SK-N-SH (cell line): ENCODE data around the gene SNX9. TPM values are rescaled to one million over a fixed set of nuclear protein-coding genes. Genes with fewer than 3 reads are reported as not detected.

ENCODE experiments used
- CTCF ChIA-PET: fragments of 300-600, 350-600 bp; formaldehyde crosslinking; extraction: SDS; loops from one replicate; lab custom pipeline; 2021; lab: Yijun Ruan, JAX
- POLR2A ChIA-PET: fragments of 350-600 bp; sonication (Branson Sonifier 250); formaldehyde crosslinking; extraction: SDS; loops from one replicate; lab custom pipeline; 2020; ENCODE audit warnings: antibody characterized with exemption, inconsistent platforms; lab: Yijun Ruan, JAX
- DNase-seq: peaks from one replicate; pipeline ENCODE4 v3.0.0; 2012
- H2AFZ ChIP-seq: fragments of 200-600 bp; sonication (generic); 2 replicates; pipeline ENCODE4 v1.8.1; 2016; ENCODE audit warnings: antibody characterized with exemption, mild to moderate bottlenecking, low read depth
- H3F3A ChIP-seq: fragments of 200-600 bp; sonication (generic); replicated peaks from 2 replicates; pipeline ENCODE3; 2016; ENCODE audit warnings: antibody characterized with exemption, mild to moderate bottlenecking; ENCODE audit not compliant: insufficient read depth
- H3K27ac ChIP-seq, 2 experiments: fragments of 200-500 bp in 1 of 2; fragments of 200-600 bp in 1 of 2; sonication (Bioruptor generic) in 1 of 2; sonication (generic), shearing (Covaris generic) in 1 of 2; 2 replicates each; pipeline versions ENCODE4 v1.5.1 to v1.6.1; 2014 to 2016; ENCODE audit warnings: low read depth in 2 of 2, inconsistent platforms in 1 of 2, low read length in 1 of 2, mild to moderate bottlenecking in 1 of 2, mixed read lengths in 1 of 2
- H3K27me3 ChIP-seq: fragments of 200-600 bp; sonication (generic), shearing (Covaris generic); 2 replicates; pipeline ENCODE4 v1.6.1; 2016; ENCODE audit warnings: mixed run types; ENCODE audit not compliant: insufficient read depth
- H3K36me3 ChIP-seq, 2 experiments: fragments of 200-500 bp in 1 of 2; fragments of 200-600 bp in 1 of 2; sonication (Bioruptor generic) in 1 of 2; sonication (generic) in 1 of 2; replicated peaks in 1 of 2; 2 replicates each; pipeline versions ENCODE3 to v1.5.1; 2014 to 2016; ENCODE audit warnings: low read length in 1 of 2, mild to moderate bottlenecking in 1 of 2; ENCODE audit not compliant: insufficient read depth in 2 of 2, control insufficient read depth in 1 of 2
- H3K4me1 ChIP-seq, 2 experiments: fragments of 200-500 bp in 1 of 2; fragments of 200-600 bp in 1 of 2; sonication (Bioruptor generic) in 1 of 2; sonication (generic), shearing (Covaris generic) in 1 of 2; 2 replicates each; pipeline versions ENCODE4 v1.5.1 to v1.6.1; 2014 to 2016; ENCODE audit warnings: low read depth in 1 of 2, low read length in 1 of 2, mixed run types in 1 of 2; ENCODE audit not compliant: insufficient read depth in 2 of 2, control insufficient read depth in 1 of 2
- H3K4me2 ChIP-seq: fragments of 200-600 bp; sonication (generic), shearing (Covaris generic); 2 replicates; pipeline ENCODE4 v1.6.1; 2017; ENCODE audit warnings: mixed run types
- H3K4me3 ChIP-seq, 2 experiments: fragments of 200-500 bp in 1 of 2; fragments of 200-600 bp in 1 of 2; sonication (Bioruptor generic) in 1 of 2; sonication (generic), shearing (Covaris generic) in 1 of 2; 2 replicates each; pipeline versions ENCODE4 v1.5.1 to v1.8.1; 2014 to 2016; ENCODE audit warnings: low read depth in 2 of 2, inconsistent platforms in 1 of 2, low read length in 1 of 2, mild to moderate bottlenecking in 1 of 2, mixed read lengths in 1 of 2, moderate library complexity in 1 of 2
- H3K79me2 ChIP-seq: fragments of 200-600 bp; sonication (generic); 2 replicates; pipeline ENCODE4 v1.8.1; 2017; ENCODE audit warnings: mild to moderate bottlenecking; ENCODE audit not compliant: insufficient read depth
- H3K9ac ChIP-seq: fragments of 200-600 bp; sonication (generic); 2 replicates; pipeline ENCODE4 v1.6.1; 2017; ENCODE audit warnings: mixed run types
- H3K9me2 ChIP-seq: fragments of 200-600 bp; sonication (generic); 2 replicates; pipeline ENCODE4 v1.6.1; 2017; ENCODE audit warnings: mixed run types
- H3K9me3 ChIP-seq: fragments of 200-600 bp; sonication (generic); 2 replicates; pipeline ENCODE4 v1.6.1; 2017; ENCODE audit warnings: mixed run types, mild to moderate bottlenecking, moderate library complexity
- H4K20me1 ChIP-seq: fragments of 200-600 bp; sonication (generic); 2 replicates; pipeline ENCODE4 v1.6.1; 2017; ENCODE audit warnings: mild to moderate bottlenecking, mixed run types; ENCODE audit not compliant: insufficient read depth
- FOSL2 ChIP-seq: IDR thresholded peaks from 2 replicates; pipeline ENCODE4 v1.4.0; 2012; ENCODE audit warnings: low read depth, mild to moderate bottlenecking, moderate library complexity, borderline replicate concordance
- FOXJ3 ChIP-seq: sonication (generic); formaldehyde crosslinking; IDR thresholded peaks from 2 replicates; pipeline ENCODE4 v1.5.1; 2020; ENCODE audit warnings: mild to moderate bottlenecking, missing genetic modification reagents
- FOXM1 ChIP-seq: IDR thresholded peaks from 2 replicates; pipeline ENCODE4 v1.4.0; 2012; ENCODE audit warnings: low read depth, mild to moderate bottlenecking
- GABPA ChIP-seq: IDR thresholded peaks from 2 replicates; pipeline ENCODE4 v1.4.0; 2012; ENCODE audit warnings: low read depth, mild to moderate bottlenecking
- GATA2 ChIP-seq: sonication (generic); formaldehyde crosslinking; IDR thresholded peaks from 2 replicates; pipeline ENCODE4 v1.5.0; 2020; ENCODE audit warnings: mild to moderate bottlenecking, missing genetic modification reagents
- IRF3 ChIP-seq: fragments of 150-350 bp; IDR thresholded peaks from 2 replicates; pipeline ENCODE4 v1.6.1; 2016; ENCODE audit warnings: mild to moderate bottlenecking, low read depth, low read length
- JUND ChIP-seq: IDR thresholded peaks from 2 replicates; pipeline ENCODE4 v1.4.0; 2012
- MAX ChIP-seq: IDR thresholded peaks from 2 replicates; pipeline ENCODE4 v1.4.0; 2012; ENCODE audit warnings: low read depth
- MEF2A ChIP-seq: IDR thresholded peaks from 2 replicates; pipeline ENCODE4 v1.4.0; 2012; ENCODE audit warnings: low read depth, borderline replicate concordance
- MXI1 ChIP-seq: IDR thresholded peaks from 2 replicates; pipeline ENCODE4 v1.6.1; 2012; ENCODE audit warnings: mild to moderate bottlenecking, low read depth, low read length, improper control_type of control experiment
- NFIC ChIP-seq: IDR thresholded peaks from 2 replicates; pipeline ENCODE4 v1.4.0; 2012; ENCODE audit warnings: borderline replicate concordance
- NRF1 ChIP-seq: IDR thresholded peaks from 2 replicates; pipeline ENCODE4 v1.6.1; 2012; ENCODE audit warnings: low read depth, mild to moderate bottlenecking, low read length
- PBX3 ChIP-seq: IDR thresholded peaks from 2 replicates; pipeline ENCODE4; 2012
- RAD21 ChIP-seq: IDR thresholded peaks from 2 replicates; pipeline ENCODE4 v1.6.1; 2012; ENCODE audit warnings: mild to moderate bottlenecking, low read length
- REST ChIP-seq: IDR thresholded peaks from 2 replicates; pipeline ENCODE4 v1.6.1; 2012; ENCODE audit warnings: mild to moderate bottlenecking, low read depth, low read length, moderate library complexity
- SIN3A ChIP-seq: IDR thresholded peaks from 2 replicates; pipeline ENCODE4 v1.6.1; 2012; ENCODE audit warnings: low read depth, mild to moderate bottlenecking, low read length, moderate library complexity, borderline replicate concordance
- TAF1 ChIP-seq: IDR thresholded peaks from 2 replicates; pipeline ENCODE4 v1.6.1; 2012; ENCODE audit warnings: low read depth, mild to moderate bottlenecking, low read length, moderate library complexity, borderline replicate concordance
- USF1 ChIP-seq: IDR thresholded peaks from 2 replicates; pipeline ENCODE4 v1.4.0; 2012; ENCODE audit warnings: low read depth, borderline replicate concordance
- USF2 ChIP-seq: fragments of 150-350 bp; IDR thresholded peaks from 2 replicates; pipeline ENCODE4 v1.6.1; 2017; ENCODE audit warnings: antibody characterized with exemption, low read length, low read depth, borderline replicate concordance
- YY1 ChIP-seq: IDR thresholded peaks from 2 replicates; pipeline ENCODE4 v1.4.0; 2012; ENCODE audit warnings: low read depth, mild to moderate bottlenecking
- ZBTB33 ChIP-seq: IDR thresholded peaks from 2 replicates; pipeline ENCODE4 v1.4.0; 2012; ENCODE audit warnings: low read depth, borderline replicate concordance
- WGBS: methylation state at CpG from one replicate; pipeline ENCODE4 v1.1.6; 2017; ENCODE audit warnings: low lambda C conversion rate; 5-methylcytosine and 5-hydroxymethylcytosine counted together
- polyA plus RNA-seq, 3 experiments: library from polyadenylated mRNA; depleted of rRNA; stranded (reverse); fragments of >200 nt; gene quantifications; 2 replicates each; pipeline ENCODE4 v1.2.3, GENCODE V29; 2012

Gene SNX9
- polyA plus RNA-seq, 1 of the 3 experiments (the other 2 are of a cell fraction), result 31.6 TPM

- TF ChIP-seq IRF3, result no peak
- no peak for TF ChIP-seq FOSL2
- no peak for TF ChIP-seq PBX3
- TF ChIP-seq NRF1, result no peak
- TF ChIP-seq SIN3A, result no peak
Observed at GRCh38 chr6:157879873-157880254, 56.8 kb downstream of the SNX9 start (continued).

- no peak overlapping the region for H3K9ac ChIP-seq
- no peaks in the 10 kb centered on the region for H3F3A ChIP-seq
- ChIA-PET CTCF (interaction anchor here (0.9 to 1.0 kb wide), 2 partner anchors 39 to 124 kb away, joined by 3 read pairs; no protein-coding TSS in a partner anchor), POLR2A (no interaction called here)
- no peaks in the 10 kb centered on the region for H3K4me1 ChIP-seq
- peaks cover 6% of the 10 kb centered on the region; the same call in 1 of the 2 replicates for H3K79me2 ChIP-seq
- no peaks in the 10 kb centered on the region for H4K20me1 ChIP-seq
- 98% methylated on average over 3 of the region's 3 CpGs for WGBS
- H2AFZ ChIP-seq, result no peak overlapping the region
- TF ChIP-seq FOSL2 (no peak), JUND (no peak), YY1 (no peak), GABPA (no peak), USF2 (no peak), ZBTB33 (no peak), MAX (no peak), RAD21 (no peak), NFIC (no peak), USF1 (no peak), SIN3A (no peak), FOXM1 (no peak), REST (no peak), FOXJ3 (CRISPR knock-in tag) (no peak), TAF1 (no peak), MEF2A (no peak), GATA2 (CRISPR knock-in tag) (no peak), MXI1 (no peak)
- no peak overlapping the region for H3K4me3 ChIP-seq
- no peaks in the 10 kb centered on the region for H3K9me2 ChIP-seq
- H3K4me2 ChIP-seq, result no peak overlapping the region
- H3K27ac ChIP-seq, result no peak overlapping the region
- H3K27me3 ChIP-seq, result no peaks in the 10 kb centered on the region
- H3K36me3 ChIP-seq, result peaks cover 49 to 52% of the 10 kb centered on the region in 2 experiments
- no peak for DNase-seq
- H3K9me3 ChIP-seq, result no peaks in the 10 kb centered on the region
Observed at GRCh38 chr6:157880534-157880933, 57.5 kb downstream of the SNX9 start.
